ENCODE data around the gene MAGI2. TPM values are rescaled to one million over a fixed set of nuclear protein-coding genes. Genes with fewer than 3 reads are reported as not detected.

Gene MAGI2
- polyA plus RNA-seq, 3 donors = 0.03 to 0.11 TPM; not detected in 1

- Histone ChIP-seq H2AFZ (ENCODE audit: insufficient read depth, low read depth, low read length, poor library complexity, severe bottlenecking) (no peak overlapping the region), H3K36me3 (replicated peaks in 1 of 2; ENCODE audit: control insufficient read depth in 1 of 2, insufficient read depth in 2 of 2, low read length in 2 of 2) (no peaks in the 10 kb centered on the region), H3K4me3 (replicated peaks in 1 of 3; ENCODE audit: low read depth in 2 of 3, low read length in 3 of 3) (no peak overlapping the region), H3K9me3 (replicated peaks in 1 of 2; ENCODE audit: control insufficient read depth in 1 of 2, insufficient read depth in 1 of 2, low read length in 2 of 2) (no peaks in the 10 kb centered on the region), H3K27me3 (ENCODE audit: control insufficient read depth in 2 of 2, insufficient read depth in 2 of 2, low read length in 2 of 2) (peaks cover 0 to 4% of the 10 kb centered on the region in 2 donors), H3K79me2 (ENCODE audit: insufficient read depth, low read length) (no peaks in the 10 kb centered on the region), H3K4me1 (ENCODE audit: control insufficient read depth in 1 of 2, insufficient read depth in 2 of 2, low read length in 2 of 2) (no peaks in the 10 kb centered on the region), H4K20me1 (ENCODE audit: insufficient read depth, low read length) (no peaks in the 10 kb centered on the region), H3K9ac (ENCODE audit: insufficient read depth, low read length, poor library complexity, severe bottlenecking) (no peak overlapping the region), H3K4me2 (replicated peaks; ENCODE audit: extremely low read depth, low read length, poor library complexity, severe bottlenecking) (no peak overlapping the region), H3K27ac (ENCODE audit: low read depth in 1 of 2, low read length in 2 of 2) (no peak overlapping the region)
- no peak for TF ChIP-seq CTCF (IDR thresholded peaks at IDR 0.05)
- H3K9me3 Mint-ChIP-seq = no peaks in the 10 kb centered on the region
- peaks cover 3% of the 10 kb centered on the region for H3K4me1 Mint-ChIP-seq
- no peak overlapping the region for H3K27ac Mint-ChIP-seq
- intact Hi-C loops (cut with micrococcal nuclease) = no loop called here
- peaks cover 3 to 19% (median 15%) of the 10 kb centered on the region in 3 donors for H3K27me3 Mint-ChIP-seq (ENCODE audit: low read depth in 3 of 3)
- DNase-seq = no peak
- WGBS (ENCODE audit: insufficient coverage) = 100% methylated on average over 3 of the region's 4 CpGs
- H3K36me3 Mint-ChIP-seq = no peaks in the 10 kb centered on the region
- no peak overlapping the region for H3K4me3 Mint-ChIP-seq
Measured at GRCh38 chr7:78037603-78038002, 1415.9 kb downstream of the MAGI2 start.

- Histone ChIP-seq H3K27me3 (ENCODE audit: control insufficient read depth in 2 of 2, insufficient read depth in 2 of 2, low read length in 2 of 2) (no peaks in the 10 kb centered on the region), H3K79me2 (ENCODE audit: insufficient read depth, low read length) (no peaks in the 10 kb centered on the region), H3K27ac (ENCODE audit: low read depth in 1 of 2, low read length in 2 of 2) (no peak overlapping the region), H4K20me1 (ENCODE audit: insufficient read depth, low read length) (no peaks in the 10 kb centered on the region), H3K9me3 (replicated peaks in 1 of 2; ENCODE audit: control insufficient read depth in 1 of 2, insufficient read depth in 1 of 2, low read length in 2 of 2) (no peaks in the 10 kb centered on the region), H3K9ac (ENCODE audit: insufficient read depth, low read length, poor library complexity, severe bottlenecking) (no peak overlapping the region), H2AFZ (ENCODE audit: insufficient read depth, low read depth, low read length, poor library complexity, severe bottlenecking) (no peak overlapping the region), H3K4me3 (replicated peaks in 1 of 3; ENCODE audit: low read depth in 2 of 3, low read length in 3 of 3) (no peak overlapping the region), H3K4me2 (replicated peaks; ENCODE audit: extremely low read depth, low read length, poor library complexity, severe bottlenecking) (no peak overlapping the region), H3K4me1 (ENCODE audit: control insufficient read depth in 1 of 2, insufficient read depth in 2 of 2, low read length in 2 of 2) (no peaks in the 10 kb centered on the region), H3K36me3 (replicated peaks in 1 of 2; ENCODE audit: control insufficient read depth in 1 of 2, insufficient read depth in 2 of 2, low read length in 2 of 2) (no peaks in the 10 kb centered on the region)
- Mint-ChIP-seq H3K4me1 (no peaks in the 10 kb centered on the region), H3K4me3 (no peak overlapping the region), H3K36me3 (no peaks in the 10 kb centered on the region), H3K9me3 (no peaks in the 10 kb centered on the region), H3K27ac (no peak overlapping the region), H3K27me3 (ENCODE audit: low read depth in 3 of 3) (peaks cover 7 to 13% (median 10%) of the 10 kb centered on the region in 3 donors)
- intact Hi-C loops (cut with micrococcal nuclease) = no loop called here
- no peak for TF ChIP-seq CTCF (IDR thresholded peaks at IDR 0.05)
- DNase-seq = no peak
- 92% methylated on average over 1 of the region's 1 CpG for WGBS (ENCODE audit: insufficient coverage)
Measured at GRCh38 chr7:78033410-78033809, 1420.1 kb downstream of the MAGI2 start.

Measured in CD14-positive monocyte (primary cell).